Ovary (tissue), 9 donors: ENCODE data around the gene SMC1A. TPM values are rescaled to one million over a fixed set of nuclear protein-coding genes. Genes with fewer than 3 reads are reported as not detected.

Experiments
- DNase-seq, 5 donors: peaks; one replicate each; pipeline ENCODE4 v3.0.0-alpha.2; 2019 to 2020
- H3K27ac ChIP-seq, 2 donors: fragments of 200-600 bp; one replicate each; pipeline versions ENCODE4 v1.5.1 to v1.8.0; 2019 to 2022
- H3K27me3 ChIP-seq: fragments of 200-600 bp; one replicate; pipeline ENCODE4 v1.8.0; 2022
- H3K36me3 ChIP-seq: fragments of 200-600 bp; sonication (generic); one replicate; pipeline ENCODE4 v1.5.1; 2019
- H3K4me1 ChIP-seq: one replicate; pipeline ENCODE4 v1.8.1; 2013; ENCODE audit warnings: mild to moderate bottlenecking, moderate library complexity; ENCODE audit not compliant: insufficient read depth
- H3K4me3 ChIP-seq: fragments of 200-600 bp; sonication (generic); one replicate; pipeline ENCODE4 v1.5.1; 2017
- H3K9me3 ChIP-seq, 2 donors: fragments of 200-600 bp in 1 of 2; sonication (generic) in 1 of 2; one replicate each; pipeline versions ENCODE4 v1.5.1 to v1.8.1; 2013 to 2019; ENCODE audit warnings: mild to moderate bottlenecking in 1 of 2, moderate library complexity in 1 of 2
- CTCF ChIP-seq, 3 donors: fragments of 450-650 bp in 2 of 3; fragments of 200-600 bp in 1 of 3; IDR thresholded peaks; one replicate each; pipeline versions ENCODE4 v1.5.1 to v1.8.0; 2016 to 2022; ENCODE audit warnings: antibody characterized with exemption in 3 of 3, mild to moderate bottlenecking in 1 of 3
- EP300 ChIP-seq: sonication (generic); formaldehyde crosslinking; IDR thresholded peaks from one replicate; pipeline ENCODE4 v1.6.1; 2017; ENCODE audit warnings: antibody characterized with exemption
- POLR2A ChIP-seq: fragments of 450-650 bp; IDR thresholded peaks from one replicate; pipeline ENCODE4 v1.6.1; 2017; ENCODE audit warnings: antibody characterized with exemption, mild to moderate bottlenecking, moderate library complexity
- WGBS, 3 donors: extraction: QIAGEN DNeasy Blood & Tissue Kit in 1 of 3; methylation state at CpG; one replicate each; pipeline versions ENCODE4 v1.1.5 to v1.1.7; 2013 to 2017; 5-methylcytosine and 5-hydroxymethylcytosine counted together
- intact Hi-C, 4 donors: fragments of 100-400 bp; cut with DNase I; formaldehyde crosslinking; loops; one replicate each; pipeline versions ENCODE4 v1.11.0 to v1.15.1; 2022 to 2023
- polyA plus RNA-seq, 2 donors: library from polyadenylated mRNA; stranded (reverse); fragments of 200-250 nt in 1 of 2; fragments of 350-450 nt in 1 of 2; fragmentation: Illumina TruSeq in 1 of 2; extraction: RNeasy Lipid Tissue Mini Kit (QIAGEN cat#74804) in 1 of 2; gene quantifications; one replicate each; pipeline ENCODE4 v1.2.3, GENCODE V29; 2013 to 2014
- total RNA-seq, 7 donors: library from RNA; depleted of rRNA in 2 of 7; stranded (reverse); fragments of >200 nt in 2 of 7; fragmentation: NEBNext Ultra II Directional in 3 of 7; extraction: Animal tissue kit (Norgen Biotek cat#: 25700) in 3 of 7; gene quantifications; one replicate each; pipeline versions ENCODE4 v1.1.0 to v1.2.4, GENCODE V29; 2016 to 2023
- donor health status: DM: no; HTN: no; CAD: no; lungs with moderate emphysema.
- donor health status: DM: no; HTN: no; CAD: no.
- donor health status: Bipolar disorder and iron deficiency.
- donor health status: DM: yes; HTN: yes; CAD: no.
- donor health status: DM: no; HTN: no; CAD: no.
- donor health status: DM: yes; HTN: yes; CAD: no.

SMC1A gene
- total and polyA plus RNA-seq, 9 donors: 12.7 to 72.4 (median 57.0) TPM

DNA sequence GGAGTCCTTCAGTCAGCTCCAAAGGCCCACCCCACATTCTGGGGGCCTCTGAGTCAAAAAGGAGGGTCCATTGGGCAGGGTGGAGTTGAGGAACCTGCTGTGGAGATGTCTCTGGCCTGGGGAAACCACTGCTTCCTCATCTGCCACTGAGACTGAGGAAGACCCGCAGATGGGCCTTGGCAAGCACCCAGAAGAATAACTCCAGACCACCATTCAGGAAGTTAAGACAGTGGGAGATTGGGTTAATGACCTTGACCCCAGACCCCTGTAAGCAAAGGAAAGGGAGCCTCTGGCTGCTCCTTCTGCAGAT lies 19.8 kb upstream of the SMC1A start:
- intact Hi-C loops: loop anchor here in 1 of 4 donors (5.0 kb wide), 1 partner anchor 120 kb away; no protein-coding TSS in a partner anchor
- H3K4me3 ChIP-seq: no peak overlapping the region
- TF ChIP-seq CTCF (IDR thresholded peaks at IDR 0.05): no peak
- no peak for TF ChIP-seq EP300
- no peak for TF ChIP-seq POLR2A
- H3K27ac ChIP-seq: no peak overlapping the region
- peaks cover 2% of the 10 kb centered on the region for H3K4me1 ChIP-seq
- no peaks in the 10 kb centered on the region for H3K9me3 ChIP-seq
- DNase-seq: no peak
- no peaks in the 10 kb centered on the region for H3K27me3 ChIP-seq
- 52 to 63% (median 58%) methylated on average over 1 of the region's 1 CpG for WGBS, 3 donors
- H3K36me3 ChIP-seq: no peaks in the 10 kb centered on the region

- Histone ChIP-seq H3K27me3 (no peaks in the 10 kb centered on the region), H3K4me1 (peaks cover 2% of the 10 kb centered on the region), H3K9me3 (no peaks in the 10 kb centered on the region), H3K27ac (no peak overlapping the region), H3K4me3 (peak overlapping the region; percentile 27), H3K36me3 (no peaks in the 10 kb centered on the region)
- TF ChIP-seq CTCF (IDR thresholded peaks at IDR 0.05) (peak in 1 of 3 donors; percentile 5), POLR2A (no peak)
- WGBS, 3 donors: 18 to 28% (median 20%) methylated on average over 41 to 44 of the region's 44 CpGs
- DNase-seq: peak; percentile 71 to 81 (median 79)
- intact Hi-C loops: loop anchor here in 1 of 4 donors (5.0 kb wide), 1 partner anchor 119 kb away; no protein-coding TSS in a partner anchor
Measured at GRCh38 chrX:53441531-53442321, 19.3 kb upstream of the SMC1A start.

GRCh38 chrX:53440621-53441517 lies 18.4 kb upstream of the SMC1A start:
- Histone ChIP-seq H3K27ac (no peak overlapping the region), H3K4me3 (peak overlapping the region; percentile 27)
- TF ChIP-seq POLR2A (no peak), EP300 (no peak)

GRCh38 chrX:53440101-53440500 lies 17.6 kb upstream of the SMC1A start:
- WGBS, 3 donors: 74 to 86% (median 78%) methylated on average over 5 of the region's 5 CpGs
- H3K27me3 ChIP-seq: no peaks in the 10 kb centered on the region
- no peaks in the 10 kb centered on the region for H3K36me3 ChIP-seq
- H3K4me3 ChIP-seq: no peak overlapping the region
- intact Hi-C loops: loop anchor here in 1 of 4 donors (5.0 kb wide), 1 partner anchor 118 kb away; no protein-coding TSS in a partner anchor
- DNase-seq: no peak
- no peaks in the 10 kb centered on the region for H3K9me3 ChIP-seq
- no peak for TF ChIP-seq POLR2A
- TF ChIP-seq CTCF (IDR thresholded peaks at IDR 0.05): no peak
- TF ChIP-seq EP300: no peak
- H3K27ac ChIP-seq: no peak overlapping the region
- peaks cover 2% of the 10 kb centered on the region for H3K4me1 ChIP-seq

More at GRCh38 chrX:53440621-53441517, 18.4 kb upstream of the SMC1A start:
- no peaks in the 10 kb centered on the region for H3K27me3 ChIP-seq
- no peaks in the 10 kb centered on the region for H3K36me3 ChIP-seq
- WGBS, 3 donors: 19 to 32% (median 30%) methylated on average over 39 of the region's 39 CpGs
- DNase-seq: peak; percentile 80 to 88 (median 82)
- peaks cover 2% of the 10 kb centered on the region for H3K4me1 ChIP-seq
- H3K9me3 ChIP-seq: no peaks in the 10 kb centered on the region
- intact Hi-C loops: loop anchor here in 1 of 4 donors (5.0 kb wide), 1 partner anchor 119 kb away; no protein-coding TSS in a partner anchor
